OCI-LY7 (cell line): Measurements from ENCODE around the gene NHERF2. TPM values are rescaled to one million over a fixed set of nuclear protein-coding genes. Genes with fewer than 3 reads are reported as not detected.

Experiments used
- BruUV-seq: library from RNA; stranded (reverse); fragments of 400-500 nt; replicated peaks from 2 replicates; lab custom pipeline; 2021; lab: Mats Ljungman, UMichigan
- CTCF ChIA-PET: fragments of 300-600 bp; sonication (Branson Sonifier 250); formaldehyde crosslinking; loops from one replicate; lab custom pipeline; 2022; ENCODE audit warnings: antibody characterized with exemption; ENCODE audit not compliant: unreplicated experiment; lab: Charles Lee
- POLR2A ChIA-PET: fragments of 300-600 bp; sonication (Branson Sonifier 250); formaldehyde crosslinking; loops from one replicate; lab custom pipeline; 2022; ENCODE audit warnings: antibody characterized with exemption; lab: Charles Lee
- DNase-seq: peaks from one replicate; pipeline ENCODE4 v3.0.0-alpha.2; 2015; ENCODE audit warnings: low spot score
- H2AFZ ChIP-seq: fragments of 200-600 bp; sonication (generic), shearing (Covaris generic); 2 replicates; pipeline ENCODE4 v1.6.1; 2014; ENCODE audit warnings: mild to moderate bottlenecking, antibody characterized with exemption, low read length, moderate library complexity
- H3K27ac ChIP-seq: fragments of 200-600 bp; sonication (generic); 2 replicates; pipeline ENCODE4 v1.5.1; 2014; ENCODE audit warnings: mixed run types, low read depth, mild to moderate bottlenecking, moderate library complexity, low read length, inconsistent platforms; ENCODE audit not compliant: poor library complexity, severe bottlenecking
- H3K36me3 ChIP-seq: fragments of 200-600 bp; sonication (generic); 2 replicates; pipeline ENCODE4 v1.6.1; 2014; ENCODE audit warnings: mild to moderate bottlenecking, antibody characterized with exemption, low read length, moderate library complexity, mixed read lengths; ENCODE audit not compliant: insufficient read depth
- H3K4me1 ChIP-seq: fragments of 200-600 bp; sonication (generic); 2 replicates; pipeline ENCODE4 v1.5.1; 2014; ENCODE audit warnings: mild to moderate bottlenecking, low read length; ENCODE audit not compliant: insufficient read depth, poor library complexity, severe bottlenecking
- H3K4me2 ChIP-seq: fragments of 200-600 bp; sonication (generic); 2 replicates; pipeline ENCODE4 v1.6.1; 2014; ENCODE audit warnings: mild to moderate bottlenecking, low read length
- H3K4me3 ChIP-seq: fragments of 200-600 bp; sonication (generic); 2 replicates; pipeline ENCODE4 v1.5.1; 2014; ENCODE audit warnings: mild to moderate bottlenecking, low read depth, low read length; ENCODE audit not compliant: poor library complexity, severe bottlenecking
- H3K79me2 ChIP-seq: fragments of 200-600 bp; sonication (generic); 2 replicates; pipeline ENCODE4 v1.6.1; 2016; ENCODE audit warnings: low read depth, mild to moderate bottlenecking, low read length, moderate library complexity, mixed read lengths; ENCODE audit not compliant: insufficient read depth
- H3K9me2 ChIP-seq: fragments of 200-600 bp; sonication (generic); 2 replicates; pipeline ENCODE4 v1.6.1; 2016; ENCODE audit warnings: mild to moderate bottlenecking, low read length, mixed read lengths; ENCODE audit not compliant: insufficient read depth
- H3K9me3 ChIP-seq: fragments of 200-600 bp; sonication (generic); 2 replicates; pipeline ENCODE4 v1.6.1; 2014; ENCODE audit warnings: mild to moderate bottlenecking, mixed run types, low read length, mixed read lengths
- H4K20me1 ChIP-seq: fragments of 200-600 bp; sonication (generic); 2 replicates; pipeline ENCODE4 v1.6.1; 2014; ENCODE audit warnings: mild to moderate bottlenecking, antibody characterized with exemption, low read length, moderate library complexity, mixed read lengths; ENCODE audit not compliant: insufficient read depth
- EZH2phosphoT487 ChIP-seq: fragments of 200-600 bp; sonication (generic); IDR thresholded peaks from 2 replicates; pipeline ENCODE4 v1.6.1; 2018; ENCODE audit warnings: low read depth, borderline replicate concordance, mild to moderate bottlenecking, mixed run types, antibody characterized with exemption, low read length, moderate library complexity, mixed read lengths
- intact Hi-C: fragments of 100-400 bp; cut with micrococcal nuclease; formaldehyde crosslinking; loops from one replicate; pipeline ENCODE4 v1.10.0; 2022; ENCODE audit not compliant: unreplicated experiment
- total RNA-seq, 2 experiments: library from RNA; depleted of rRNA in 1 of 2; stranded (reverse); fragments of >200 nt in 1 of 2; shearing (Covaris generic) in 1 of 2; gene quantifications; 2 replicates each; pipeline ENCODE4 v1.2.3, GENCODE V29; 2014 to 2022
- TF ChIP-seq, protein P1 (sequence below): fragments of 200-600 bp; sonication (generic); conservative IDR thresholded peaks from 2 replicates; pipeline ENCODE4 v1.5.1; 2014; ENCODE audit warnings: mild to moderate bottlenecking, antibody characterized with exemption, low read length, moderate library complexity, mixed read lengths

The NHERF2 gene
- total RNA-seq, 2 experiments from 2014 or later, result 0.27 TPM; not detected in 1

DNA sequence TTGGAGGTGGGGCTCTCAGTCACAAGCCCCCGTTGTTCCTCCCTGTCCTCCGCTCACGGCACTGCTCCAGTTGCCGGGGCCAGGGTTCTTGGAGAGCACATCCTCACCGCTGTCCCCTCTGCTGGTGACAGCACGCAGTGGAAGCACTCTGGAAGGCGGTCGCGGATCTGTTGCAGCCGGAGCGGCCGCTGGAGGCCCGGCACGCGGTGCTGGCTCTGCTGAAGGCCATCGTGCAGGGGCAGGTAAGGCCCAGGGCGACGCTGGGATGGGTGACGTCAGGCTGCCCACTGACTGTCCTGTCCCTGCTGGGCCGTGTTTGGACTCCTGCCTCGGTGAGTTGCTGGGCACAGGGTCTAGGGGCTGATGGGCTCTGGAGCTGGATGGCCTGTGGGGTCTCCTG is 26.5 kb downstream of the NHERF2 start:
- Histone ChIP-seq H3K4me2 (no peak overlapping the region), H3K27ac (no peak overlapping the region), H3K4me3 (no peak overlapping the region), H4K20me1 (no peaks in the 10 kb centered on the region; the same call in 1 of the 2 replicates), H3K79me2 (peaks cover 10% of the 10 kb centered on the region; the same call in 1 of the 2 replicates), H3K36me3 (peaks cover 43% of the 10 kb centered on the region; the same call in 1 of the 2 replicates), H2AFZ (no peak overlapping the region), H3K9me3 (no peaks in the 10 kb centered on the region), H3K4me1 (peaks cover 9% of the 10 kb centered on the region), H3K9me2 (no peaks in the 10 kb centered on the region)
- ChIA-PET CTCF (no interaction called here), POLR2A (no interaction called here)
- intact Hi-C loops, result no loop called here
- DNase-seq, result no peak
- no TSS peak for BruUV-seq
- no peak for TF ChIP-seq EZH2phosphoT487
- TF ChIP-seq, protein P1, sequence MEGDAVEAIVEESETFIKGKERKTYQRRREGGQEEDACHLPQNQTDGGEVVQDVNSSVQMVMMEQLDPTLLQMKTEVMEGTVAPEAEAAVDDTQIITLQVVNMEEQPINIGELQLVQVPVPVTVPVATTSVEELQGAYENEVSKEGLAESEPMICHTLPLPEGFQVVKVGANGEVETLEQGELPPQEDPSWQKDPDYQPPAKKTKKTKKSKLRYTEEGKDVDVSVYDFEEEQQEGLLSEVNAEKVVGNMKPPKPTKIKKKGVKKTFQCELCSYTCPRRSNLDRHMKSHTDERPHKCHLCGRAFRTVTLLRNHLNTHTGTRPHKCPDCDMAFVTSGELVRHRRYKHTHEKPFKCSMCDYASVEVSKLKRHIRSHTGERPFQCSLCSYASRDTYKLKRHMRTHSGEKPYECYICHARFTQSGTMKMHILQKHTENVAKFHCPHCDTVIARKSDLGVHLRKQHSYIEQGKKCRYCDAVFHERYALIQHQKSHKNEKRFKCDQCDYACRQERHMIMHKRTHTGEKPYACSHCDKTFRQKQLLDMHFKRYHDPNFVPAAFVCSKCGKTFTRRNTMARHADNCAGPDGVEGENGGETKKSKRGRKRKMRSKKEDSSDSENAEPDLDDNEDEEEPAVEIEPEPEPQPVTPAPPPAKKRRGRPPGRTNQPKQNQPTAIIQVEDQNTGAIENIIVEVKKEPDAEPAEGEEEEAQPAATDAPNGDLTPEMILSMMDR, result no peak

DNA sequence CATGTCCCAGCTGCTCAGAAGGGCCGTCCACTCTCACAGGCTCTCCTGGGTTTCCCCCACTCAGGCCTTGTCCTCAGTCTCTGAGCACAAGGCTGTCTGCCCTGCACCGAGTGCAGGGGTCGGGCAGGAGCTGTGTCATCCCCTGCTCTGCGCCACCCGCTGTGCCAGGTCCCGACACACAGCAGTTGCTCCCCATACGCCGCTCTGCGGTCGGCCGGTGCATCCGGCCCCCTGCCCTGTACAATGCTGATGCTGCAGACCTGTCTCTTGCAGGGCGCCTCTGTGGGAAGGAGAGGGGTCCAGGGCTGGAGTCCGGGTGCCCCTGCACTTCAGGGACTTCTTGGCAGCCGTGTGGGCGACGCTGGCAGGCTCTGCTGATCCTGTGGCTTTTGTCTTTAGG is 27.2 kb downstream of the NHERF2 start:
- intact Hi-C loops, result no loop called here
- POLR2A ChIA-PET, result no interaction called here

More for the DNA sequence above, 27.2 kb downstream of the NHERF2 start:
- CTCF ChIA-PET, result no interaction called here
- no TSS peak for BruUV-seq
- no peaks in the 10 kb centered on the region for H3K9me2 ChIP-seq
- no peak overlapping the region for H3K4me3 ChIP-seq
- H3K79me2 ChIP-seq, result peaks cover 3% of the 10 kb centered on the region; the same call in 1 of the 2 replicates
- H3K4me2 ChIP-seq, result no peak overlapping the region
- H3K4me1 ChIP-seq, result peaks cover 3% of the 10 kb centered on the region
- H3K36me3 ChIP-seq, result peaks cover 49% of the 10 kb centered on the region; the same call in 1 of the 2 replicates
- H3K9me3 ChIP-seq, result no peaks in the 10 kb centered on the region
- no peak for DNase-seq
- TF ChIP-seq, protein P1, result no peak
- TF ChIP-seq EZH2phosphoT487, result no peak
- no peaks in the 10 kb centered on the region for H4K20me1 ChIP-seq
- no peak overlapping the region for H2AFZ ChIP-seq
- no peak overlapping the region for H3K27ac ChIP-seq
